Activated CD8-positive, alpha-beta memory T cell treated with anti-CD3 and anti-CD28 coated beads, Interleukin-2, amount 50 U/mL, for 48 hours (primary cell): ENCODE measurements around the gene ZNF22.

Experiments used
- DNase-seq: peaks from one replicate; pipeline ENCODE4 v3.0.0-alpha.2; 2020

The ZNF22 gene

GRCh38 chr10:44978213-44978569, 22.5 kb upstream of the ZNF22 start:
- no peak for DNase-seq

GRCh38 chr10:44978570-44979280, 22.0 kb upstream of the ZNF22 start, which contains the start of gene DEPP1:
TSS of gene DEPP1 (minus strand) at chr10:44978809. CDS start at chr10:44978030, 779 bp downstream.
- DNase-seq: no peak

GRCh38 chr10:44979281-44980191, 21.2 kb upstream of the ZNF22 start:
- no peak for DNase-seq

GRCh38 chr10:44980309-44981171, 20.2 kb upstream of the ZNF22 start:
- no peak for DNase-seq

GRCh38 chr10:44981172-44982113, 19.3 kb upstream of the ZNF22 start:
- no peak for DNase-seq

- DNase-seq: no peak
Measured at GRCh38 chr10:44982114-44982460, 18.6 kb upstream of the ZNF22 start.

- DNase-seq: no peak
Measured at GRCh38 chr10:44982496-44982895, 18.2 kb upstream of the ZNF22 start.

GRCh38 chr10:44983066-44983894, 17.4 kb upstream of the ZNF22 start:
- DNase-seq: no peak

- no peak for DNase-seq
Measured at GRCh38 chr10:44983895-44984278, 16.8 kb upstream of the ZNF22 start.

GRCh38 chr10:44984671-44985101, 16.0 kb upstream of the ZNF22 start:
- DNase-seq: no peak

- no peak for DNase-seq
Measured at GRCh38 chr10:44985175-44985681, 15.5 kb upstream of the ZNF22 start.

- DNase-seq: no peak
Measured at GRCh38 chr10:44986179-44986578, 14.5 kb upstream of the ZNF22 start.

- DNase-seq: no peak
Measured at GRCh38 chr10:44986670-44987069, 14.1 kb upstream of the ZNF22 start.

GRCh38 chr10:44988957-44989585, 11.7 kb upstream of the ZNF22 start:
- no peak for DNase-seq

- DNase-seq: no peak
Measured at GRCh38 chr10:44989597-44990301, 11.0 kb upstream of the ZNF22 start.

GRCh38 chr10:44990302-44990655, 10.4 kb upstream of the ZNF22 start:
- DNase-seq: no peak

- DNase-seq: no peak
Measured at GRCh38 chr10:44990965-44991364, 9.8 kb upstream of the ZNF22 start.

- DNase-seq: no peak
Measured at GRCh38 chr10:44991571-44991970, 9.2 kb upstream of the ZNF22 start.

- no peak for DNase-seq
Measured at GRCh38 chr10:44992070-44992731, 8.5 kb upstream of the ZNF22 start.
